Frontal cortex (tissue), 4 donors: ENCODE results near the gene PNPLA1. TPM values are rescaled to one million over a fixed set of nuclear protein-coding genes. Genes with fewer than 3 reads are reported as not detected.

ENCODE experiments used
- DNase-seq, 2 donors: peaks; one replicate each; pipeline ENCODE4 v3.0.0; 2012; ENCODE audit warnings: low spot score in 2 of 2
- FAIRE-seq: peaks from 2 replicates; lab custom pipeline; 2012; peaks lifted over from hg19 to GRCh38; lab: Jason Lieb, UNC
- total RNA-seq: library from RNA; depleted of rRNA; stranded (reverse); fragments of >200 nt; gene quantifications from one replicate; pipeline ENCODE4 v1.2.3, GENCODE V29; 2014
- donor health status: control.
- donor health status: control.
- donor health status: control.

Gene PNPLA1
- total RNA-seq, 1 donor from 2014 or later: not detected

GRCh38 chr6:36245572-36246061, 24.2 kb upstream of the PNPLA1 start:
- DNase-seq (no peak), FAIRE-seq (no peak)

- DNase-seq (no peak), FAIRE-seq (no peak)
Measured at GRCh38 chr6:36246506-36247268, 23.2 kb upstream of the PNPLA1 start.

- DNase-seq: no peak
- FAIRE-seq: no peak
Measured at GRCh38 chr6:36247693-36248092, 22.2 kb upstream of the PNPLA1 start.

GRCh38 chr6:36248980-36249379, 20.9 kb upstream of the PNPLA1 start:
- DNase-seq: no peak
- FAIRE-seq: no peak

GRCh38 chr6:36249536-36249935, 20.3 kb upstream of the PNPLA1 start:
- no peak for DNase-seq
- no peak for FAIRE-seq

- no peak for DNase-seq
- FAIRE-seq: no peak
Measured at GRCh38 chr6:36252005-36252404, 17.9 kb upstream of the PNPLA1 start.

- FAIRE-seq: no peak
- no peak for DNase-seq
Measured at GRCh38 chr6:36263390-36264000, 6.4 kb upstream of the PNPLA1 start.

- DNase-seq (no peak), FAIRE-seq (no peak)
Measured at GRCh38 chr6:36265744-36266143, 4.1 kb upstream of the PNPLA1 start.

- FAIRE-seq: no peak
Measured at GRCh38 chr6:36266913-36267644, 2.8 kb upstream of the PNPLA1 start.

GRCh38 chr6:36267731-36268477, 2.0 kb upstream of the PNPLA1 start:
- FAIRE-seq (no peak), DNase-seq (no peak)

More at GRCh38 chr6:36266913-36267644, 2.8 kb upstream of the PNPLA1 start:
- DNase-seq: no peak

- DNase-seq: no peak
- FAIRE-seq: no peak
Measured at GRCh38 chr6:36268478-36269275, 1.2 kb upstream of the PNPLA1 start.

- no peak for FAIRE-seq
Measured at GRCh38 chr6:36272234-36272633, 2.4 kb downstream of the PNPLA1 start.

GRCh38 chr6:36273067-36273466, 3.2 kb downstream of the PNPLA1 start:
- DNase-seq: no peak
- FAIRE-seq: no peak

More at GRCh38 chr6:36272234-36272633, 2.4 kb downstream of the PNPLA1 start:
- no peak for DNase-seq

GRCh38 chr6:36273802-36274514, 4.1 kb downstream of the PNPLA1 start:
- DNase-seq (no peak), FAIRE-seq (no peak)

GRCh38 chr6:36276581-36277536, 7.0 kb downstream of the PNPLA1 start:
- FAIRE-seq: no peak
- no peak for DNase-seq

- FAIRE-seq: no peak
Measured at GRCh38 chr6:36277946-36278470, 8.1 kb downstream of the PNPLA1 start.

GRCh38 chr6:36280467-36280866, 10.6 kb downstream of the PNPLA1 start:
- DNase-seq (no peak), FAIRE-seq (no peak)

More at GRCh38 chr6:36277946-36278470, 8.1 kb downstream of the PNPLA1 start:
- no peak for DNase-seq
